Neural progenitor cell (in vitro differentiated cells): ENCODE results near the gene SORBS2. TPM values are rescaled to one million over a fixed set of nuclear protein-coding genes. Genes with fewer than 3 reads are reported as not detected.

Experiments used
- DNase-seq: peaks from one replicate; pipeline ENCODE4 v3.0.0-alpha.2; 2016; ENCODE audit warnings: low spot score
- H2AFZ ChIP-seq: fragments of 200-600 bp; sonication (generic); replicated peaks from 2 replicates; pipeline ENCODE4 v1.6.1; 2016; ENCODE audit warnings: antibody characterized with exemption
- H3F3A ChIP-seq: fragments of 200-600 bp; sonication (generic); 2 replicates; pipeline ENCODE4 v1.6.1; 2016; ENCODE audit warnings: antibody characterized with exemption, low read depth
- H3K27ac ChIP-seq: fragments of 200-600 bp; sonication (generic); 2 replicates; pipeline ENCODE4 v1.5.1; 2016; ENCODE audit warnings: mild to moderate bottlenecking
- H3K27me3 ChIP-seq: fragments of 200-600 bp; sonication (generic); 2 replicates; pipeline ENCODE4 v1.6.1; 2016; ENCODE audit warnings: mild to moderate bottlenecking, moderate library complexity
- H3K36me3 ChIP-seq: fragments of 200-600 bp; sonication (generic); 2 replicates; pipeline ENCODE4 v1.5.1; 2016
- H3K4me1 ChIP-seq: fragments of 200-600 bp; sonication (generic); 2 replicates; pipeline ENCODE4 v1.6.1; 2016; ENCODE audit warnings: mixed run types
- H3K4me2 ChIP-seq: fragments of 200-600 bp; sonication (generic); 2 replicates; pipeline ENCODE4 v1.6.1; 2016
- H3K4me3 ChIP-seq: fragments of 200-600 bp; sonication (generic); 2 replicates; pipeline ENCODE4 v1.5.1; 2016
- H3K79me2 ChIP-seq: fragments of 200-600 bp; sonication (generic); 2 replicates; pipeline ENCODE4 v1.6.1; 2016; ENCODE audit warnings: low read depth
- H3K9ac ChIP-seq: fragments of 200-600 bp; sonication (generic); 2 replicates; pipeline ENCODE4 v1.6.1; 2016
- H3K9me3 ChIP-seq: fragments of 200-600 bp; sonication (generic); 2 replicates; pipeline ENCODE4 v1.5.1; 2016; ENCODE audit warnings: low read depth
- H4K20me1 ChIP-seq: fragments of 200-600 bp; sonication (generic); 2 replicates; pipeline ENCODE4 v1.6.1; 2016; ENCODE audit warnings: low read depth
- H3K27ac Mint-ChIP-seq: 3 replicates; pipeline ENCODE4 v1.8.0; 2021; ENCODE audit warnings: mixed read lengths
- H3K27me3 Mint-ChIP-seq: 2 replicates; pipeline ENCODE4 v1.8.0; 2022; ENCODE audit warnings: low read depth, mild to moderate bottlenecking, inconsistent platforms, moderate library complexity, mixed read lengths; ENCODE audit not compliant: insufficient read depth
- H3K36me3 Mint-ChIP-seq: 3 replicates; pipeline ENCODE4 v1.8.0; 2021; ENCODE audit warnings: mixed read lengths
- H3K4me1 Mint-ChIP-seq: 3 replicates; pipeline ENCODE4 v1.8.0; 2021; ENCODE audit warnings: mixed read lengths
- H3K4me3 Mint-ChIP-seq: 3 replicates; pipeline ENCODE4 v1.8.0; 2021; ENCODE audit warnings: mild to moderate bottlenecking, moderate library complexity, mixed read lengths
- H3K9me3 Mint-ChIP-seq: 3 replicates; pipeline ENCODE4 v1.8.0; 2020; ENCODE audit warnings: mixed read lengths
- CTCF ChIP-seq: fragments of 200-600 bp; sonication (generic); IDR thresholded peaks from 2 replicates; pipeline ENCODE4 v1.5.1; 2017; ENCODE audit warnings: antibody characterized with exemption, mild to moderate bottlenecking
- EZH2 ChIP-seq: fragments of 200-600 bp; sonication (generic); IDR thresholded peaks from 2 replicates; pipeline ENCODE4 v1.6.1; 2017; ENCODE audit warnings: antibody characterized with exemption, mild to moderate bottlenecking, moderate library complexity
- EZH2phosphoT487 ChIP-seq: fragments of 200-600 bp; sonication (generic); IDR thresholded peaks from 2 replicates; pipeline ENCODE4 v1.6.1; 2017; ENCODE audit warnings: antibody characterized with exemption
- total RNA-seq: library from RNA; depleted of rRNA; stranded (reverse); fragments of >200 nt; gene quantifications from 2 replicates; pipeline ENCODE4 v1.2.3, GENCODE V29; 2015; ENCODE audit warnings: low replicate concordance

Gene SORBS2
- total RNA-seq, 1 donor from 2014 or later, result 15.7 TPM

- H3K4me1 Mint-ChIP-seq, result no peaks in the 10 kb centered on the region
- peaks cover 19% of the 10 kb centered on the region for H3K36me3 Mint-ChIP-seq
- H2AFZ ChIP-seq, result no peak overlapping the region
- no peaks in the 10 kb centered on the region for H3K36me3 ChIP-seq
- no peaks in the 10 kb centered on the region for H3K79me2 ChIP-seq
- H3F3A ChIP-seq, result no peaks in the 10 kb centered on the region
- H3K9ac ChIP-seq, result no peak overlapping the region
- H3K27me3 Mint-ChIP-seq, result peaks cover 2% of the 10 kb centered on the region
- H4K20me1 ChIP-seq, result no peaks in the 10 kb centered on the region
- peaks cover 4% of the 10 kb centered on the region for H3K9me3 Mint-ChIP-seq
- H3K4me3 Mint-ChIP-seq, result no peak overlapping the region
- no peak for DNase-seq
- no peak overlapping the region for H3K27ac ChIP-seq
- H3K27me3 ChIP-seq, result no peaks in the 10 kb centered on the region
- no peaks in the 10 kb centered on the region for H3K9me3 ChIP-seq
- H3K4me2 ChIP-seq, result no peak overlapping the region
- no peak for TF ChIP-seq EZH2
- TF ChIP-seq EZH2phosphoT487, result no peak
- no peak for TF ChIP-seq CTCF
- no peaks in the 10 kb centered on the region for H3K4me1 ChIP-seq
- no peak overlapping the region for H3K4me3 ChIP-seq
- H3K27ac Mint-ChIP-seq, result no peak overlapping the region
Observed at GRCh38 chr4:185680617-185681016, 131.4 kb downstream of the SORBS2 start.

GRCh38 chr4:185679523-185679922 lies 132.5 kb downstream of the SORBS2 start:
- Histone ChIP-seq H3K36me3 (no peaks in the 10 kb centered on the region), H3K79me2 (no peaks in the 10 kb centered on the region), H3K27me3 (no peaks in the 10 kb centered on the region), H3K4me2 (no peak overlapping the region), H3F3A (no peaks in the 10 kb centered on the region), H3K9ac (no peak overlapping the region), H3K4me3 (no peak overlapping the region), H3K27ac (no peak overlapping the region), H2AFZ (no peak overlapping the region), H3K9me3 (no peaks in the 10 kb centered on the region), H3K4me1 (no peaks in the 10 kb centered on the region), H4K20me1 (no peaks in the 10 kb centered on the region)
- peaks cover 22% of the 10 kb centered on the region for H3K36me3 Mint-ChIP-seq
- no peak overlapping the region for H3K4me3 Mint-ChIP-seq
- DNase-seq, result no peak
- no peak overlapping the region for H3K27ac Mint-ChIP-seq
- TF ChIP-seq EZH2phosphoT487 (no peak), CTCF (no peak), EZH2 (no peak)
- peaks cover 4% of the 10 kb centered on the region for H3K9me3 Mint-ChIP-seq
- H3K4me1 Mint-ChIP-seq, result no peaks in the 10 kb centered on the region
- H3K27me3 Mint-ChIP-seq, result peaks cover 2% of the 10 kb centered on the region

GRCh38 chr4:185677637-185678314 lies 134.2 kb downstream of the SORBS2 start:
- Histone ChIP-seq H3K79me2 (no peaks in the 10 kb centered on the region), H3K9me3 (no peaks in the 10 kb centered on the region), H4K20me1 (no peaks in the 10 kb centered on the region), H3K9ac (no peak overlapping the region), H3K4me3 (no peak overlapping the region), H3F3A (no peaks in the 10 kb centered on the region), H3K27ac (no peak overlapping the region), H3K27me3 (no peaks in the 10 kb centered on the region), H2AFZ (no peak overlapping the region), H3K36me3 (no peaks in the 10 kb centered on the region), H3K4me2 (no peak overlapping the region), H3K4me1 (no peaks in the 10 kb centered on the region)
- Mint-ChIP-seq H3K4me1 (peaks cover 8% of the 10 kb centered on the region), H3K27me3 (no peaks in the 10 kb centered on the region), H3K4me3 (no peak overlapping the region), H3K36me3 (peaks cover 20% of the 10 kb centered on the region), H3K9me3 (peaks cover 4% of the 10 kb centered on the region), H3K27ac (no peak overlapping the region)
- TF ChIP-seq CTCF (no peak), EZH2phosphoT487 (no peak), EZH2 (no peak)
- no peak for DNase-seq
